GM21737 (cell line): Measurements from ENCODE around the gene ZNF547.
"Not testable (repeated sequence)": the region's sequence is repeated elsewhere in the genome, so short reads cannot be mapped to it uniquely, and the experiment has no call there.

Source experiments
- ATAC-seq: cut with Tn5 transposase; IDR thresholded peaks from one replicate; pipeline ENCODE4 v1.9.1; 2021; ENCODE audit warnings: mild to moderate bottlenecking, moderate library complexity; ENCODE audit not compliant: unreplicated experiment

The ZNF547 gene

GRCh38 chr19:57374179-57374578 lies 10.8 kb downstream of the ZNF547 start:
- no peak for ATAC-seq

- not testable (repeated sequence) for ATAC-seq
These were observed 11.3 kb downstream of the ZNF547 start for GRCh38 chr19:57374647-57375046.

- ATAC-seq = no peak
These were observed 12.8 kb downstream of the ZNF547 start for GRCh38 chr19:57376151-57376550.

- ATAC-seq = no peak
These were observed 14.3 kb downstream of the ZNF547 start for GRCh38 chr19:57377498-57378146.

- no peak for ATAC-seq
These were observed 17.6 kb downstream of the ZNF547 start for GRCh38 chr19:57380923-57381322.

- ATAC-seq = no peak
These were observed 19.6 kb downstream of the ZNF547 start for GRCh38 chr19:57382806-57383488.

GRCh38 chr19:57389194-57389729 lies 25.9 kb downstream of the ZNF547 start:
- no peak for ATAC-seq

GRCh38 chr19:57389730-57390598 lies 26.6 kb downstream of the ZNF547 start, which contains the start of gene ZNF548:
Gene ZNF548, plus strand, starts transcription at chr19:57389854. Its CDS starts 246 bp downstream, at chr19:57390100.
- ATAC-seq = peak; percentile 94

- ATAC-seq = no peak
These were observed 32.4 kb downstream of the ZNF547 start for GRCh38 chr19:57395710-57396109.

GRCh38 chr19:57398868-57399267 lies 35.5 kb downstream of the ZNF547 start:
- no peak for ATAC-seq

GRCh38 chr19:57403737-57404563 lies 40.6 kb downstream of the ZNF547 start:
- ATAC-seq = no peak

GRCh38 chr19:57406516-57407123 lies 43.3 kb downstream of the ZNF547 start:
- no peak for ATAC-seq

GRCh38 chr19:57410877-57411671 lies 47.7 kb downstream of the ZNF547 start, which contains the start of gene ZNF17:
Gene ZNF17, plus strand, starts transcription at chr19:57411161. Its CDS starts 2,455 bp downstream, at chr19:57413616.
- peak; percentile 97 for ATAC-seq

- ATAC-seq = no peak
These were observed 56.1 kb downstream of the ZNF547 start for GRCh38 chr19:57419439-57419838.

GRCh38 chr19:57421037-57421436 lies 57.7 kb downstream of the ZNF547 start:
- ATAC-seq = no peak
